ENCODE results near the gene HNRNPLL. TPM values are rescaled to one million over a fixed set of nuclear protein-coding genes. Genes with fewer than 3 reads are reported as not detected.
A peak's percentile ranks its signal among the peaks of the same experiment; 100 is the strongest.

HNRNPLL gene
- 73.8 and 82.0 TPM in 2 replicates for total RNA-seq (2021)
- percentile 96 among the genes with signal in this experiment for Bru-seq, nascent RNA
- percentile 95 among the genes with signal in this experiment for BruChase-seq, experiment 1, labeled RNA remaining after a 2-hour chase
- percentile 92 among the genes with signal in this experiment for BruChase-seq, experiment 2, labeled RNA remaining after a 6-hour chase
- long read RNA-seq, full-length matches to known transcripts = 153 of 172 reads
- long read RNA-seq, partial matches to known transcripts = 10 of 172 reads
- long read RNA-seq, other reads (novel, unspliced or antisense) = 9 of 172 reads

GRCh38 chr2:38602732-38603401 lies at the start of gene HNRNPLL:
TSS of gene HNRNPLL (minus strand) at chr2:38602928. CDS start at chr2:38602626, 302 bp downstream.
- TF ChIP-seq EZH2 (IDR thresholded peaks at IDR 0.05; ENCODE audit: borderline replicate concordance, low read depth, low read length, poor library complexity, severe bottlenecking) = no peak
- no peak for TF ChIP-seq CTCF (conservative IDR thresholded peaks at IDR 0.05; ENCODE audit: low read depth, low read length)
- Histone ChIP-seq H3K36me3 (ENCODE audit: insufficient read depth, low read length, poor library complexity, severe bottlenecking) (no peaks in the 10 kb centered on the region), H3K27ac (ENCODE audit: low read depth, low read length, poor library complexity, severe bottlenecking) (peak within 1 kb of the TSS; percentile 96), H3K4me3 (ENCODE audit: low read depth, low read length, poor library complexity, severe bottlenecking) (peak within 1 kb of the TSS; percentile 93), H3K9me3 (ENCODE audit: low read depth, low read length, poor library complexity, severe bottlenecking) (no peaks in the 10 kb centered on the region), H3K4me1 (ENCODE audit: insufficient read depth, low read length, poor library complexity, severe bottlenecking) (peaks cover 28% of the 10 kb centered on the region), H3K27me3 (replicated peaks; ENCODE audit: insufficient read depth, low read depth, low read length, poor library complexity) (no peaks in the 10 kb centered on the region)
- POLR2A ChIA-PET (ENCODE audit: low non-redundant PET) = no interaction called here
- CTCF ChIA-PET = interaction anchor here (0.9 kb wide), 1 partner anchor 21 kb away, joined by 3 read pairs; no protein-coding TSS in a partner anchor
- no TSS peak for BruUV-seq (replicated peaks)
- intact Hi-C loops (cut with micrococcal nuclease; ENCODE audit: unreplicated experiment) = loop anchor here (5.0 kb wide), 2 partner anchors 61 to 134 kb away; no protein-coding TSS in a partner anchor
- DNase-seq (ENCODE audit: low spot score) = peak; percentile 99

- Histone ChIP-seq H3K9me3 (ENCODE audit: low read depth, low read length, poor library complexity, severe bottlenecking) (no peaks in the 10 kb centered on the region), H3K36me3 (ENCODE audit: insufficient read depth, low read length, poor library complexity, severe bottlenecking) (no peaks in the 10 kb centered on the region), H3K27ac (ENCODE audit: low read depth, low read length, poor library complexity, severe bottlenecking) (no peak overlapping the region), H3K4me3 (ENCODE audit: low read depth, low read length, poor library complexity, severe bottlenecking) (no peak overlapping the region), H3K4me1 (ENCODE audit: insufficient read depth, low read length, poor library complexity, severe bottlenecking) (no peaks in the 10 kb centered on the region), H3K27me3 (replicated peaks; ENCODE audit: insufficient read depth, low read depth, low read length, poor library complexity) (no peaks in the 10 kb centered on the region)
- TF ChIP-seq EZH2 (IDR thresholded peaks at IDR 0.05; ENCODE audit: borderline replicate concordance, low read depth, low read length, poor library complexity, severe bottlenecking) (no peak), CTCF (conservative IDR thresholded peaks at IDR 0.05; ENCODE audit: low read depth, low read length) (no peak)
- no TSS peak for BruUV-seq (replicated peaks)
- ChIA-PET POLR2A (ENCODE audit: low non-redundant PET) (no interaction called here), CTCF (no interaction called here)
- DNase-seq (ENCODE audit: low spot score) = no peak
- intact Hi-C loops (cut with micrococcal nuclease; ENCODE audit: unreplicated experiment) = no loop called here
These were observed 48.0 kb upstream of the HNRNPLL start for GRCh38 chr2:38650717-38651116.

DNA sequence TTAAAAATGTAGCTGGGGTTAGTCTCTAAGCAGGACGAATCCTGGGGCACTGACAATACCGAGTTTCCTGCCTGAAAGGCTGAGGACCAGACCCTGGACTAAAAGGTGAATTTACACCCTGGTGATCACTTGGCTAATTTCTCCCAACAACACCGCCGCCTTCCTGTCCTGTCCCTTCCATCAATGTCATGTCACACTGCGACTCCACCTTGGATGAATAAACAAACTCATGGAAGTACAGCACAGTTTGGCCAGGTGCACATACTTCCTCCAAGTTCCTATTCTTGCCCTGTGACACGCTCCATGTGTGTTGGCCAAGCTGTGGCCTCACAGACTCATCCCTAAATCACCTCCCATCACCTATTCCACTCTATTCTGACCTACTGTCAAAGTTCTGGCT lies 47.3 kb upstream of the HNRNPLL start:
- POLR2A ChIA-PET (ENCODE audit: low non-redundant PET) = no interaction called here

More for the DNA sequence above, 47.3 kb upstream of the HNRNPLL start:
- no peak overlapping the region for H3K27ac ChIP-seq (ENCODE audit: low read depth, low read length, poor library complexity, severe bottlenecking)
- no peaks in the 10 kb centered on the region for H3K36me3 ChIP-seq (ENCODE audit: insufficient read depth, low read length, poor library complexity, severe bottlenecking)
- no peaks in the 10 kb centered on the region for H3K27me3 ChIP-seq (replicated peaks; ENCODE audit: insufficient read depth, low read depth, low read length, poor library complexity)
- no peak for DNase-seq (ENCODE audit: low spot score)
- TF ChIP-seq CTCF (conservative IDR thresholded peaks at IDR 0.05; ENCODE audit: low read depth, low read length) (no peak), EZH2 (IDR thresholded peaks at IDR 0.05; ENCODE audit: borderline replicate concordance, low read depth, low read length, poor library complexity, severe bottlenecking) (no peak)
- H3K9me3 ChIP-seq (ENCODE audit: low read depth, low read length, poor library complexity, severe bottlenecking) = no peaks in the 10 kb centered on the region
- BruUV-seq (replicated peaks) = no TSS peak
- H3K4me1 ChIP-seq (ENCODE audit: insufficient read depth, low read length, poor library complexity, severe bottlenecking) = no peaks in the 10 kb centered on the region
- CTCF ChIA-PET = no interaction called here
- intact Hi-C loops (cut with micrococcal nuclease; ENCODE audit: unreplicated experiment) = no loop called here
- H3K4me3 ChIP-seq (ENCODE audit: low read depth, low read length, poor library complexity, severe bottlenecking) = no peak overlapping the region
